ENCODE results near the gene NAA25.

GRCh38 chr12:112087055-112087850 is 21.3 kb downstream of the NAA25 start:
- TF ChIP-seq EP300 (conservative IDR thresholded peaks at IDR 0.05; ENCODE audit: poor library complexity, severe bottlenecking) (no peak), POLR2AphosphoS5 (IDR thresholded peaks at IDR 0.05) (no peak), CTCF (IDR thresholded peaks at IDR 0.05; ENCODE audit: poor library complexity, severe bottlenecking) (no peak), EZH2 (IDR thresholded peaks at IDR 0.05; ENCODE audit: borderline replicate concordance, insufficient read depth, low read length, poor library complexity, severe bottlenecking) (no peak), SMC3 (conservative IDR thresholded peaks at IDR 0.05; ENCODE audit: poor library complexity) (no peak)
